GM12875 (cell line): ENCODE results near the gene LTB.

ENCODE experiments used
- H3K4me3 ChIP-seq: one replicate; pipeline ENCODE4 v1.5.1; 2011; ENCODE audit warnings: low read depth, low read length, control low read depth
- TF ChIP-seq, protein P1 (sequence below): IDR thresholded peaks from 2 replicates; pipeline ENCODE4 v1.5.1; 2011; ENCODE audit warnings: low read depth, mild to moderate bottlenecking, control low read depth, inconsistent platforms, low read length, moderate library complexity, borderline replicate concordance; ENCODE audit not compliant: insufficient read depth

The LTB gene

DNA sequence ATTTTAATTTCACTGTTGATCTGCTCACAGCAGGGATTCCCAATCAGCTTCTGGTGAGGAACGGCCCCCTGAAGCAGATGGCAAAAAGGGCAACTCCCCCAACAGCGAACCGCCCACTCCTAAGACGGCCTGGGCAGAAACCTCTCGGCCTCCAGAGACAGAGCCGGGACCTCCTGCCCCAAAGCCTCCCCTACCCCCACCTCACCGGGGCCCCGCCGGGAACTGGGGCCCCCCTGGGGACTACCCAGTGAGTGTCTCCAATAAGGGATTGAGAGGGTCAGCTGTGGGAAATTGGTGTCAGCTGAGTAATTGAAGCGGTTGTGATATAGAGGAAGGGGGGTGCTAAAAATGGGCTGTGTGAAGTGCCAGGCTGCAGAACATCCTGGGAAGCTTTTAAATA is 44.7 kb upstream of the LTB start:
- no peak overlapping the region for H3K4me3 ChIP-seq

DNA sequence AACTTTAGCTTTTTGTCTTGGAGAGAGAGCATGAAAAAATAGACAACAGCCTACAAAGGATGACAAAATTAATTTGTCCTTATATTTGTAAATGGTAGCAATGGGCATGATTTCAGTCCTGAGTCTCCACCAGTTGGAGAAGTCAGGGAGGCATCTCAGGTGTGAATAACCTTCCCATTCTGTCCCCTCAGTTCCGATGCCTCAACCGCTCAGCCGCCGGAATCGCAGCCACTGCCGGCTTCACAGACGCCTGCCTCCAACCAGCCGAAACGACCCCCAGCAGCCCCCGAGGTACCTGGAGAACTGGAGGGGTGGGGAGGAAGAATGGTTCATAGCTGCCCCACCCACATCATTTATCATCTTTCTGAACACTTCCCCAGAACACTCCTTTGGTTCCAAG is 41.8 kb upstream of the LTB start:
- no peak overlapping the region for H3K4me3 ChIP-seq
- TF ChIP-seq, protein P1, sequence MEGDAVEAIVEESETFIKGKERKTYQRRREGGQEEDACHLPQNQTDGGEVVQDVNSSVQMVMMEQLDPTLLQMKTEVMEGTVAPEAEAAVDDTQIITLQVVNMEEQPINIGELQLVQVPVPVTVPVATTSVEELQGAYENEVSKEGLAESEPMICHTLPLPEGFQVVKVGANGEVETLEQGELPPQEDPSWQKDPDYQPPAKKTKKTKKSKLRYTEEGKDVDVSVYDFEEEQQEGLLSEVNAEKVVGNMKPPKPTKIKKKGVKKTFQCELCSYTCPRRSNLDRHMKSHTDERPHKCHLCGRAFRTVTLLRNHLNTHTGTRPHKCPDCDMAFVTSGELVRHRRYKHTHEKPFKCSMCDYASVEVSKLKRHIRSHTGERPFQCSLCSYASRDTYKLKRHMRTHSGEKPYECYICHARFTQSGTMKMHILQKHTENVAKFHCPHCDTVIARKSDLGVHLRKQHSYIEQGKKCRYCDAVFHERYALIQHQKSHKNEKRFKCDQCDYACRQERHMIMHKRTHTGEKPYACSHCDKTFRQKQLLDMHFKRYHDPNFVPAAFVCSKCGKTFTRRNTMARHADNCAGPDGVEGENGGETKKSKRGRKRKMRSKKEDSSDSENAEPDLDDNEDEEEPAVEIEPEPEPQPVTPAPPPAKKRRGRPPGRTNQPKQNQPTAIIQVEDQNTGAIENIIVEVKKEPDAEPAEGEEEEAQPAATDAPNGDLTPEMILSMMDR: no peak

More for the DNA sequence above, 44.7 kb upstream of the LTB start:
- TF ChIP-seq, protein P1: no peak

DNA sequence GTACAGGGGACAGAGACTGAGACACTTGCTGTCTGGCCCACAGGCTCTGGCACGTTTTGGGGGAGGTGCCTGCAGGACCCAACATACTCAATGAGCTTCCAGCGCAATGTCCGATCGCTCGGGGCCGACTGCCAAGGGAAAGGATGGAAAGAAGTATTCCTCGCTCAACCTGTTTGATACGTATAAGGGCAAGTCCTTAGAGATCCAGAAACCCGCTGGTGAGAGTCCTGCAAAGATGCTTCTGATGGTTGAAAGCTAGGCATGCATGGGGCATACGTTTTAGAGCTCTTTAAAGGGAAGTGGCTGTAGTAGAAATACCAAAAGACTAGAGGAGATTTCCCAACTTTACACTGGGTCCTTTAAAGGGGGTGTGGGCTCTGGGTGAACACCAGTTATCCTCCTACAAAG is 40.5 kb upstream of the LTB start:
- no peak overlapping the region for H3K4me3 ChIP-seq

DNA sequence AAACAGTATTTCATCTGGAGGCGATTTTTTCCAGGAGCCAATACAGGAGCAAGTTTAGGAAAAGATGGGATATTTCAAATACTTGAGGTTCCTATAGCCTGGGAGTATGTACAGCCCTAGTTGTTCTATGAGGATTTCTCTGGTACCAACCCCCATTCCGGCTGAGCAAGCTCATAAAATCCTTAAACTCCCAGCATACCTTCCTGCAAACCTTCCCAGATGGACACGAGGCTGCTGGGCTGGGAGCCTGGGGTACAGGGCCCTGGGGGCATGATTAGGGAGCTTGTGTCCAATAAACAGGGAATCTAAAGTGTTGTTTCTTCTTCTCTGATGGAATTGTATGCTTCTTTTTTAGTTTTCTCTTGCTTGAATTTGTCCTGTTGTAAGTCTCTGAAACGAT is 39.8 kb upstream of the LTB start:
- H3K4me3 ChIP-seq: peak overlapping the region; percentile 69
- TF ChIP-seq, protein P1: no peak

More for the DNA sequence above, 40.5 kb upstream of the LTB start:
- TF ChIP-seq, protein P1: no peak

DNA sequence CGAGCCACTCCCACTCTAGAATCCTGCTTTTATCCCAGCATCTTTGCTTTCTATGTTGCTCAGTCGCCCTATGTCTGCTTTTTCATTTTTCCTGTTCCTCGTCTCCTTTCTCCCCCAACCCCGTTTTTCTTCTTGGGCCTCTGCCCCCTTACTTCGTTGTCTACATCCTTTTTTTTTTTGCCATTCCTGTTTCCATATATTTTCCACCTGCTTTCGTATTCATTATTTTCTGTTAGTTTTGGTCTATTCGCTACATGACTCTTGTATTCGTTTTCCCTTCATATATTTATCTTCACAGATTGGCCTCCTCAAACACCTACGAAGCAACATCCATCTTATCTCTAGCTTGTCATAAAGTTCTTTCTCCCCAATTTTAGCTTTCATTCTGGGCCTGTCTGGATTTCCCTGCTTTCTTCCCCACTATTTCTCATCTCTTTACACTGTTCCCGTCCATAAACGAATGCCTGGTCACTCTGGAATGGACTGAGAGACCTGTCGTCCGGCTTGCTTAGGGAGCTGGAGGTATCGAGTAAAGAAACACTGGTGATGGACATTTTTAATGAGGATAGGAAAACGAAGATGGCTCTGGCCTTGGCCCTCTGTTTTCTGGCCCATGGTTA is 39.2 kb upstream of the LTB start:
- TF ChIP-seq, protein P1: no peak
- peak overlapping the region; percentile 69 for H3K4me3 ChIP-seq

DNA sequence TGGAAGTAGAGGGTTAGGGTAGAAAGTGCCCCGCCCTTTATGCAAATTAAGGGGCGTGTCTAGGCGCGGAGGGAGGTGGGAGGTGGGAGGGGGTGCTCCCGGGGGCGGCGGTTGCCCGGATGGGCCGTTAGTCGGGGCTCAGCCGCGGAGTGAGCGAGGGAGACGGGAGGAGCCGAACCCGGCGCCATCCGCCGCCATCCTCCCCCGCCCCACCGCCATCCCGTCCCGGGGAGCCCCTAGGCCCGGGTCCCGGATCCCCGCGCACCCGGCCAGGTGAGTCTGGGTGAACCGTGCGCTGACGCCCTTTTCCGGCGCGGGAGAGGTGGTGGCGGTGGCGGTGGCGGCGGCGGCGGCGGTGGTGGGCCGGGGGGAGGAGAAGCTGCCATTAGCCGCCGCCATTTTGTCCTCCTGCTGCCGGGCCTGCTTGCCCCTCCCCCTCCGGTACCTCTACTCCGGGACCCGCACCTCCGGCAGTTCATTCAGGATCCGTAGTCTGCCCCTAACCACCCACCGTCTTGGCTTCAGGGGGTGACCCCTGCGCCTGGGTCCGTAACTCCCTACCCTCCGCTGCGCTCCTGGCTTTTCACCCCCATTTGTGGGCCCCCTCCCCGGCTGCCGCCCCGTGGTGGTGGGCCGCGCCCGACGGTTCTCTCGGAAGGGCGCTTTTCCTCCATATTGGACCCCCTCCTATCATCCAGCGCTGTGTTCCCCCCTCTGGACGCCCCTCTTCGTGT is 38.5 kb upstream of the LTB start, which contains the start of gene PRRC2A:
TSS of gene PRRC2A (plus strand) at position 130 of the 734 bp plus-strand sequence. CDS start 2,075 bp downstream, outside the sequence.
- peak within 1 kb of the TSS; percentile 69 for H3K4me3 ChIP-seq
- TF ChIP-seq, protein P1: no peak
